Keratinocyte (primary cell): Measurements from ENCODE around the gene RERE. TPM values are rescaled to one million over a fixed set of nuclear protein-coding genes. Genes with fewer than 3 reads are reported as not detected.

Source experiments
- DNase-seq: peaks from one replicate; pipeline ENCODE4 v3.0.0-alpha.2; 2011; ENCODE audit warnings: low read depth, missing footprints, low spot score
- FAIRE-seq: peaks from 2 replicates; lab custom pipeline; 2011; peaks lifted over from hg19 to GRCh38; lab: Jason Lieb, UNC
- H2AFZ ChIP-seq: 2 replicates; pipeline ENCODE4 v1.6.0; 2012; ENCODE audit warnings: low read length, control low read depth, inconsistent platforms; ENCODE audit not compliant: control insufficient read depth
- H3K27ac ChIP-seq: 2 replicates; pipeline ENCODE4 v1.5.1; 2011; ENCODE audit warnings: low read length; ENCODE audit not compliant: control insufficient read depth, insufficient read depth
- H3K27me3 ChIP-seq: 3 replicates; pipeline ENCODE4 v1.6.0; 2011; ENCODE audit warnings: low read length; ENCODE audit not compliant: control insufficient read depth, insufficient read depth; ENCODE audit errors: extremely low read depth
- H3K36me3 ChIP-seq, 2 experiments: 2 replicates in 1 of 2; 3 replicates in 1 of 2; pipeline ENCODE4 v1.5.1; 2011; ENCODE audit warnings: low read length in 2 of 2, mild to moderate bottlenecking in 1 of 2; ENCODE audit not compliant: control insufficient read depth in 2 of 2, insufficient read depth in 2 of 2; ENCODE audit errors: extremely low read depth in 1 of 2
- H3K4me1 ChIP-seq: 3 replicates; pipeline ENCODE4 v1.5.1; 2011; ENCODE audit warnings: low read length; ENCODE audit not compliant: control insufficient read depth, insufficient read depth; ENCODE audit errors: extremely low read depth
- H3K4me2 ChIP-seq: 3 replicates; pipeline ENCODE4 v1.6.0; 2011; ENCODE audit warnings: low read depth, low read length; ENCODE audit not compliant: control insufficient read depth, insufficient read depth; ENCODE audit errors: extremely low read depth
- H3K4me3 ChIP-seq, 3 experiments: fragments of 200-600 bp in 1 of 3; sonication (generic) in 1 of 3; 2 replicates in 2 of 3; 3 replicates in 1 of 3; pipeline ENCODE4 v1.5.1; 2011 to 2016; ENCODE audit warnings: low read length in 3 of 3, mild to moderate bottlenecking in 3 of 3, control low read depth in 2 of 3, inconsistent platforms in 1 of 3, low read depth in 1 of 3, mixed read lengths in 1 of 3, mixed run types in 1 of 3, moderate library complexity in 1 of 3; ENCODE audit not compliant: control insufficient read depth in 2 of 3, insufficient read depth in 2 of 3; ENCODE audit errors: extremely low read depth in 1 of 3
- H3K79me2 ChIP-seq: 2 replicates; pipeline ENCODE4 v1.6.0; 2012; ENCODE audit warnings: low read length; ENCODE audit not compliant: control insufficient read depth, insufficient read depth
- H3K9ac ChIP-seq: 3 replicates; pipeline ENCODE4 v1.6.0; 2011; ENCODE audit warnings: low read length; ENCODE audit not compliant: control insufficient read depth, insufficient read depth; ENCODE audit errors: extremely low read depth
- H3K9me1 ChIP-seq: 3 replicates; pipeline ENCODE4 v1.6.0; 2011; ENCODE audit warnings: low read length; ENCODE audit not compliant: control insufficient read depth, insufficient read depth; ENCODE audit errors: extremely low read depth
- H3K9me3 ChIP-seq: 2 replicates; pipeline ENCODE4 v1.5.1; 2012; ENCODE audit warnings: low read depth, low read length; ENCODE audit not compliant: control insufficient read depth
- H4K20me1 ChIP-seq: 3 replicates; pipeline ENCODE4 v1.6.0; 2011; ENCODE audit warnings: low read length; ENCODE audit not compliant: control insufficient read depth, insufficient read depth; ENCODE audit errors: extremely low read depth
- CTCF ChIP-seq, 3 experiments: IDR thresholded peaks in 1 of 3; conservative IDR thresholded peaks in 1 of 3; optimal IDR thresholded peaks in 1 of 3; 2 replicates in 2 of 3; 3 replicates in 1 of 3; pipeline versions ENCODE3 to v1.5.1; 2011; ENCODE audit warnings: low read length in 3 of 3, mild to moderate bottlenecking in 3 of 3, moderate library complexity in 2 of 3, control low read depth in 1 of 3, inconsistent platforms in 1 of 3; ENCODE audit not compliant: insufficient read depth in 2 of 3; ENCODE audit errors: extremely low read depth in 1 of 3
- EZH2 ChIP-seq: IDR thresholded peaks from one replicate; pipeline ENCODE4 v1.6.1; 2012; ENCODE audit warnings: inconsistent platforms, mild to moderate bottlenecking, low read length, moderate library complexity
- dilution Hi-C: fragments of 300-500 bp; cut with MboI; formaldehyde crosslinking; loops from one replicate; pipeline ENCODE4 v1.7.0; 2020; ENCODE audit warnings: low sequenced_read_pairs; ENCODE audit not compliant: extremely low pct_ligation_motif_present
- polyA plus RNA-seq, 5 experiments: library from polyadenylated mRNA; depleted of rRNA in 3 of 5; stranded (reverse) in 3 of 5; stranded (forward) in 1 of 5; unstranded in 1 of 5; fragments of >200 nt; gene quantifications; 1 replicate in 1 of 5; 2 replicates in 3 of 5; 3 replicates in 1 of 5; pipeline versions ENCODE4 v1.2.1 to v1.2.3, GENCODE V29; 2011 to 2012; ENCODE audit warnings: missing spikeins in 2 of 5, low read depth in 1 of 5, low replicate concordance in 1 of 5

Gene RERE
- polyA plus RNA-seq, 1 donor (not counting 4 experiments of a cell fraction or from before 2014, with no cell fraction given) = 3.8 TPM

- Histone ChIP-seq H3K9me1 (no peaks in the 10 kb centered on the region), H3K4me1 (peaks cover 20% of the 10 kb centered on the region), H3K36me3 (peaks cover 6 to 27% of the 10 kb centered on the region in 2 experiments), H3K27ac (no peak overlapping the region), H3K4me3 (no peak overlapping the region), H3K9me3 (no peaks in the 10 kb centered on the region), H3K27me3 (no peaks in the 10 kb centered on the region), H3K9ac (no peak overlapping the region), H3K4me2 (no peak overlapping the region), H2AFZ (no peak overlapping the region), H4K20me1 (peaks cover 3% of the 10 kb centered on the region), H3K79me2 (no peaks in the 10 kb centered on the region)
- TF ChIP-seq CTCF (optimal IDR thresholded peaks at IDR 0.05 in 1 of 3, IDR thresholded peaks at IDR 0.05 in 1 of 3, conservative IDR thresholded peaks at IDR 0.05 in 1 of 3; ENCODE audit: extremely low read depth in 1 of 3, insufficient read depth in 2 of 3, low read length in 3 of 3) (no peak), EZH2 (no peak)
- dilution Hi-C loops = no loop called here
- DNase-seq (no peak), FAIRE-seq (no peak)
These were observed 465.0 kb downstream of the RERE start for GRCh38 chr1:8352471-8352845.

- H2AFZ ChIP-seq = no peak overlapping the region
- H3K79me2 ChIP-seq = no peaks in the 10 kb centered on the region
- peaks cover 6 to 24% of the 10 kb centered on the region in 2 experiments for H3K36me3 ChIP-seq
- no peaks in the 10 kb centered on the region for H3K9me3 ChIP-seq
- no peak overlapping the region for H3K4me3 ChIP-seq
- peaks cover 21% of the 10 kb centered on the region for H3K4me1 ChIP-seq
- H3K27me3 ChIP-seq = no peaks in the 10 kb centered on the region
- TF ChIP-seq CTCF (optimal IDR thresholded peaks at IDR 0.05 in 1 of 3, IDR thresholded peaks at IDR 0.05 in 1 of 3, conservative IDR thresholded peaks at IDR 0.05 in 1 of 3; ENCODE audit: extremely low read depth in 1 of 3, insufficient read depth in 2 of 3, low read length in 3 of 3) (peak; percentile 46 to 66 (median 47)), EZH2 (no peak)
- no peak overlapping the region for H3K9ac ChIP-seq
- no peak overlapping the region for H3K27ac ChIP-seq
- dilution Hi-C loops = no loop called here
- peaks cover 3% of the 10 kb centered on the region for H4K20me1 ChIP-seq
- FAIRE-seq (peak; percentile 51), DNase-seq (no peak)
- no peaks in the 10 kb centered on the region for H3K9me1 ChIP-seq
- H3K4me2 ChIP-seq = peak overlapping the region; percentile 12
These were observed 465.6 kb downstream of the RERE start for GRCh38 chr1:8351693-8352470.
